ENCODE data around the gene DUSP23. TPM values are rescaled to one million over a fixed set of nuclear protein-coding genes. Genes with fewer than 3 reads are reported as not detected.

DUSP23 gene
- total and polyA plus RNA-seq, 8 donors: 3.6 to 107 (median 80.7) TPM; not detected in 1

DNA sequence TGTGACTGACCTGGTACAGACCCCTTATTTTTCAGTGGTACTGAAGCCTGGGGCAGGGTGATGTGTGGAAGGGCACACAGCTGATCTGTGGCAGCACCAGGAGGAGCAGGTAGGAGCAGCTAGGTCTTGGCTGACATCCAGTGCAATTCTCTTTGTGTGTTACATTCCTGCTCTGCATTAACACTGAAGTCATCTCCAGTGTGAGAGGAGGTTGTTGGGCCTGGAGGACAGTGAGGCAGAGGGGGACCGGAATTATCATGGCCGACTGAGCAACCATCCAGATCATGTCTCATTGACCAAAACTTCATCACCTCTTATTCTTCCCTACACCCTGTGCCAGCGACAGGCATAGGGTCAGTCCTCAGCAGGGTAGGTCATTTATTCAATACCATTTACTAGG lies 47.4 kb downstream of the DUSP23 start:
- intact Hi-C loops (cut with DNase I; ENCODE audit: low total_unique reads): no loop called here
- peaks cover 0 to 56% (median 9%) of the 10 kb centered on the region in 4 donors for H3K4me1 ChIP-seq
- WGBS, 5 donors: 64 to 95% (median 77%) methylated on average over 3 of the region's 3 CpGs
- H3K36me3 ChIP-seq: no peaks in the 10 kb centered on the region
- peak overlapping the region in 1 of 4 donors; percentile 9 for H3K4me3 ChIP-seq
- no peak for DNase-seq
- H3K9me3 ChIP-seq: no peaks in the 10 kb centered on the region
- H3K27me3 ChIP-seq: peaks cover 0 to 13% (median 2%) of the 10 kb centered on the region in 3 donors
- TF ChIP-seq, protein P1, sequence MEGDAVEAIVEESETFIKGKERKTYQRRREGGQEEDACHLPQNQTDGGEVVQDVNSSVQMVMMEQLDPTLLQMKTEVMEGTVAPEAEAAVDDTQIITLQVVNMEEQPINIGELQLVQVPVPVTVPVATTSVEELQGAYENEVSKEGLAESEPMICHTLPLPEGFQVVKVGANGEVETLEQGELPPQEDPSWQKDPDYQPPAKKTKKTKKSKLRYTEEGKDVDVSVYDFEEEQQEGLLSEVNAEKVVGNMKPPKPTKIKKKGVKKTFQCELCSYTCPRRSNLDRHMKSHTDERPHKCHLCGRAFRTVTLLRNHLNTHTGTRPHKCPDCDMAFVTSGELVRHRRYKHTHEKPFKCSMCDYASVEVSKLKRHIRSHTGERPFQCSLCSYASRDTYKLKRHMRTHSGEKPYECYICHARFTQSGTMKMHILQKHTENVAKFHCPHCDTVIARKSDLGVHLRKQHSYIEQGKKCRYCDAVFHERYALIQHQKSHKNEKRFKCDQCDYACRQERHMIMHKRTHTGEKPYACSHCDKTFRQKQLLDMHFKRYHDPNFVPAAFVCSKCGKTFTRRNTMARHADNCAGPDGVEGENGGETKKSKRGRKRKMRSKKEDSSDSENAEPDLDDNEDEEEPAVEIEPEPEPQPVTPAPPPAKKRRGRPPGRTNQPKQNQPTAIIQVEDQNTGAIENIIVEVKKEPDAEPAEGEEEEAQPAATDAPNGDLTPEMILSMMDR (IDR thresholded peaks at IDR 0.05): no peak
- TF ChIP-seq POLR2AphosphoS5 (IDR thresholded peaks at IDR 0.05) (no peak), EP300 (IDR thresholded peaks at IDR 0.05) (no peak), POLR2A (IDR thresholded peaks at IDR 0.05) (no peak)
- no peak overlapping the region for H3K27ac ChIP-seq

DNA sequence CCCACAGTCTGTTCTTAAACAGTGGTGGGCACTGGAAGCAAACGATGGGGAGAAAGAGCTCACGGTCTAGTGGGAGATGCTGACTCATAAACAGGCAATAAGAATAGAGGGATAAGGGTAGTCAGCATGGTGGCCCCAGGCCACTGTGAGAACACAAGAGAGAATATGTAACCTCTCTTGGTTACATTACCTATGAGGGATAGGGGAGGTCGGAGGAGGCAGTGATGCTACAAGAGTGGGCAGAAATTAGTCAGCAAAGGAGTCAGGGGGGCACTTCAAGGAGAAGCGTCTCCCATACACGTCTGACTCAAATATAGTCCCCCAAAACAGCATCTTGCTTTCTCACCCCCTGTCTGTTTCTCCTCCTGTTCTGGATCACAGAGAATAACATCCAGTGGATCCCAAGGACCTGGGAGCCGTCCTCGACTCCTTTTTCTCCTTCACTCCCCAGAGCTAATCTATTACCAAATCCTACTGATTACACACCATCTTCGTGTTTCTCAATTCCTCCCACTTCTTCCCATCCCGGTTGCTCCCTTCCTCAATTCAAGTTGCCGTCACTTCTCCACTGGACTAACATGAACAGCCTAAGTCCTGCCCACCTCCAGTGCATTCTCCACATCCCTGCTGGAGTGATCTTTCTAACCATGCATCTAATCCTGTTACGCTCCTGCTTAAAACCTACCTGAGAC lies 48.0 kb downstream of the DUSP23 start:
- DNase-seq: no peak
- 82 to 87% (median 85%) methylated on average over 11 of the region's 11 CpGs for WGBS, 5 donors
- H3K27me3 ChIP-seq: peaks cover 0 to 9% (median under 1%) of the 10 kb centered on the region in 3 donors
- TF ChIP-seq, protein P1 (IDR thresholded peaks at IDR 0.05): no peak
- TF ChIP-seq POLR2AphosphoS5 (IDR thresholded peaks at IDR 0.05): no peak
- no peak for TF ChIP-seq EP300 (IDR thresholded peaks at IDR 0.05)
- no peak for TF ChIP-seq POLR2A (IDR thresholded peaks at IDR 0.05)
- H3K4me1 ChIP-seq: peaks cover 0 to 56% (median 7%) of the 10 kb centered on the region in 4 donors
- H3K27ac ChIP-seq: no peak overlapping the region
- peak overlapping the region in 1 of 4 donors; percentile 9 for H3K4me3 ChIP-seq
- H3K9me3 ChIP-seq: no peaks in the 10 kb centered on the region
- H3K36me3 ChIP-seq: no peaks in the 10 kb centered on the region
- intact Hi-C loops (cut with DNase I; ENCODE audit: low total_unique reads): no loop called here

DNA sequence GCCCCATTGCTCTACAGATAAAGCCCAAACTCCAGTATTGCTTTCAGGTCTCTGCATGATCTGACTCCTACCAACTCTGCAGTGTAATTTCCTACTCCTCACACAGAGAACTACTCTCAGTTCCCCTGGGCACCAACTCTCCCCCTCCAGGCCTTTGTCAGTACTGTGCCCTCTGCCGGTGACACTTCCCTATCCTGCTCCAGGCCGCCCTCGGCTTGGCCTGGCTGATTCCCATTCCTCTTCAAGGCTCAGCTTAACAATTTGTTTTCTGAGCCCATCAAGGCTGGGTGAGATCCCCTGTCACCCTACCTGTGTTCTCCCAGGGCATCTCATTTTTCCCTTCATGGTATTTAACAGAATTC lies 48.5 kb downstream of the DUSP23 start:
- DNase-seq: peak; percentile 49 to 72
- peak overlapping the region in 1 of 4 donors; percentile 8 for H3K4me3 ChIP-seq
- H3K4me1 ChIP-seq: peaks cover 0 to 56% (median 7%) of the 10 kb centered on the region in 4 donors
- peaks cover 0 to 4% (median 0%) of the 10 kb centered on the region in 4 donors for H3K36me3 ChIP-seq
- H3K9me3 ChIP-seq: no peaks in the 10 kb centered on the region
- intact Hi-C loops (cut with DNase I; ENCODE audit: low total_unique reads): no loop called here
- 27 to 44% (median 30%) methylated on average over 3 of the region's 3 CpGs for WGBS, 5 donors
- no peak for TF ChIP-seq EP300 (IDR thresholded peaks at IDR 0.05)
- TF ChIP-seq POLR2A (IDR thresholded peaks at IDR 0.05): no peak
- TF ChIP-seq POLR2AphosphoS5 (IDR thresholded peaks at IDR 0.05): no peak
- TF ChIP-seq, protein P1 (IDR thresholded peaks at IDR 0.05): peak in 5 of 7 experiments; percentile 23 to 41 (median 33)
- peaks cover 0 to 4% (median 0%) of the 10 kb centered on the region in 3 donors for H3K27me3 ChIP-seq
- no peak overlapping the region for H3K27ac ChIP-seq

DNA sequence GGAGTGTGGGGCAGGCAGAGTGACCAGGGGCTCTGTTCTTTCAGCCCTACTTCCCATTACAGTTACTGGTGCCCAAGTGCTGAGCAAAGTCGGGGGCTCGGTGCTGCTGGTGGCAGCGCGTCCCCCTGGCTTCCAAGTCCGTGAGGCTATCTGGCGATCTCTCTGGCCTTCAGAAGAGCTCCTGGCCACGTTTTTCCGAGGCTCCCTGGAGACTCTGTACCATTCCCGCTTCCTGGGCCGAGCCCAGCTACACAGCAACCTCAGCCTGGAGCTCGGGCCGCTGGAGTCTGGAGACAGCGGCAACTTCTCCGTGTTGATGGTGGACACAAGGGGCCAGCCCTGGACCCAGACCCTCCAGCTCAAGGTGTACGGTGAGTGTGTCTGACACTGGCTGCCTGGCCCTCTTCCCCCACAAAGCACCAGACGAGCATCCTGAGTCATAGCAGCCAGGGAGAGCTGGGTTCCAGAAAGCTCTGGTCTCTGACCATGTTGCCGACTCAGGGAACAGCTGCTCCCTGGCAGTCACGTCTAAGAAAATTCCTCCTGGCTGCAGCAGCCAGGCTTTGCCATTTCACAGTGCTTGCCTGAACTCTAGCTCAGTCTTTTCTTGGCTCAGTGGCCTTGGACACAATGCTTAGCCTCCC lies 49.2 kb downstream of the DUSP23 start:
- no peak for TF ChIP-seq POLR2AphosphoS5 (IDR thresholded peaks at IDR 0.05)
- TF ChIP-seq EP300 (IDR thresholded peaks at IDR 0.05): no peak
- TF ChIP-seq, protein P1 (IDR thresholded peaks at IDR 0.05): no peak
- no peak for TF ChIP-seq POLR2A (IDR thresholded peaks at IDR 0.05)
- peaks cover 0 to 10% (median 2%) of the 10 kb centered on the region in 4 donors for H3K36me3 ChIP-seq
- H3K9me3 ChIP-seq: no peaks in the 10 kb centered on the region
- 83 to 91% (median 89%) methylated on average over 18 of the region's 18 CpGs for WGBS, 5 donors
- no peak for DNase-seq
- H3K4me3 ChIP-seq: no peak overlapping the region
- intact Hi-C loops (cut with DNase I; ENCODE audit: low total_unique reads): no loop called here
- no peaks in the 10 kb centered on the region for H3K27me3 ChIP-seq
- peaks cover 0 to 55% (median 7%) of the 10 kb centered on the region in 4 donors for H3K4me1 ChIP-seq
- H3K27ac ChIP-seq: no peak overlapping the region

All from stomach (tissue), 9 donors.